Vagina (tissue), 2 donors: ENCODE measurements around the gene MAML1. TPM values are rescaled to one million over a fixed set of nuclear protein-coding genes. Genes with fewer than 3 reads are reported as not detected.

ENCODE experiments used
- DNase-seq, 2 donors: peaks; one replicate each; pipeline ENCODE4 v3.0.0-alpha.2; 2017; ENCODE audit errors: extremely low spot score in 2 of 2
- H3K27ac ChIP-seq: fragments of 200-600 bp; sonication (generic); one replicate; pipeline ENCODE4 v1.5.1; 2019
- H3K27me3 ChIP-seq: fragments of 200-600 bp; sonication (generic); one replicate; pipeline ENCODE4 v1.5.1; 2019
- H3K36me3 ChIP-seq, 2 donors: fragments of 200-600 bp; sonication (generic); one replicate each; pipeline ENCODE4 v1.5.1; 2017 to 2019
- H3K4me1 ChIP-seq: fragments of 200-600 bp; sonication (generic); one replicate; pipeline ENCODE4 v1.5.1; 2019
- H3K4me3 ChIP-seq, 2 donors: fragments of 200-600 bp; sonication (generic); 1 replicate in 1 of 2; 2 replicates in 1 of 2; pipeline ENCODE4 v1.5.1; 2016 to 2019
- H3K9me3 ChIP-seq: fragments of 200-600 bp; sonication (generic); one replicate; pipeline ENCODE4 v1.5.1; 2019
- CTCF ChIP-seq, 3 experiments: fragments of 450-650 bp in 2 of 3; fragments of 200-600 bp in 1 of 3; sonication (generic) in 1 of 3; IDR thresholded peaks; one replicate each; pipeline ENCODE4 v1.5.1; 2017 to 2019; ENCODE audit warnings: antibody characterized with exemption in 3 of 3, mild to moderate bottlenecking in 2 of 3, moderate library complexity in 2 of 3
- POLR2A ChIP-seq, 2 donors: fragments of 450-650 bp; IDR thresholded peaks; one replicate each; pipeline ENCODE4 v1.6.1; 2017; ENCODE audit warnings: antibody characterized with exemption in 2 of 2, mild to moderate bottlenecking in 2 of 2, moderate library complexity in 2 of 2
- POLR2AphosphoS5 ChIP-seq, 2 donors: sonication (generic); formaldehyde crosslinking; IDR thresholded peaks; one replicate each; pipeline ENCODE4 v1.9.0; 2017; ENCODE audit warnings: antibody characterized with exemption in 2 of 2, mild to moderate bottlenecking in 2 of 2, low read depth in 1 of 2; ENCODE audit not compliant: insufficient read depth in 1 of 2
- intact Hi-C: fragments of 100-400 bp; cut with DNase I; formaldehyde crosslinking; loops from one replicate; pipeline ENCODE4 v1.15.1; 2023
- total RNA-seq: library from RNA; depleted of rRNA; stranded (reverse); fragments of >200 nt; gene quantifications from one replicate; pipeline ENCODE4 v1.2.3, GENCODE V29; 2016

Gene MAML1
- total RNA-seq, 1 donor from 2014 or later = 25.3 TPM

DNA sequence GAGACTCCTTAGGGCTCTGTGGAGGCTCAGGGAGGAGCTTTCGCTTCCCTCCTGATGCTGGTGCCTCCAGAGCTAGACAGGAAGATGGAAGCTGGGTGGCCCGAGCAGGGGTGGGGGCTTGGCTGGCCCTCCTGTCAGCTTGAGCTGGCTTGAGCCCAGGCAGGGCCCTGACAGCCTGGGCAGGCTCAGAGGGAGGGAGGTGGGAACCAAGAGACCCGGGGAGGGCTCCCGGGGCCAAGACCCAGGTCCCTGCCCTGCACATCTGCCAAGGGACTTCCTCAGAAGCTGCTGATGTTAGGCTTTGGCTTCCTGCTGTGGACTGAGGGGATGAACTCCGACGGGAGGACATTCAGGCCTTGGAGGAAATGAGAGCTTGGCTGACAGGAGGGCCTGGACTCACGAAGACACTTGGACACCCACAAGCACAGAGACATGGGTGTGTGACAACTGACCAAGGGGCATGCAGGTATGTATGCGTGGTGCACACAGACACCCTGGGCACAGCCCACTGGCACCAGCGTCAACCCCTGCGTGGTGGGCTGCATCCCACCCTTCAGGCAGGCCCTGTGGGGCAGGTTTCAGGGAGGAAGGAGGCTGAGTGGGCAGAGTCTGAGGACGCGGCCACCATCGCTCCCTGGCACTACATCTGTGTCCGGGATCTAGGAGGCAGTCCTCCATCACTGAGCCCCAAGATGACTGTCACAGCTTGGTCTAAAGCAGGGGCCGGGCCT is 59.4 kb downstream of the MAML1 start:
- intact Hi-C loops = loop anchor here (10.0 kb wide), 1 partner anchor 107 kb away; the partner anchor contains the start of gene CBY3
- H3K4me1 ChIP-seq = peaks cover 41% of the 10 kb centered on the region
- H3K4me3 ChIP-seq = no peak overlapping the region
- H3K27me3 ChIP-seq = no peaks in the 10 kb centered on the region
- H3K9me3 ChIP-seq = no peaks in the 10 kb centered on the region
- no peaks in the 10 kb centered on the region for H3K36me3 ChIP-seq
- TF ChIP-seq POLR2A (IDR thresholded peaks at IDR 0.05) (no peak), CTCF (IDR thresholded peaks at IDR 0.05) (no peak), POLR2AphosphoS5 (IDR thresholded peaks at IDR 0.05; ENCODE audit: insufficient read depth in 1 of 2, low read depth in 1 of 2) (no peak)
- H3K27ac ChIP-seq = peak overlapping the region; percentile 94
- peak in 1 of 2 donors; percentile 93 for DNase-seq

DNA sequence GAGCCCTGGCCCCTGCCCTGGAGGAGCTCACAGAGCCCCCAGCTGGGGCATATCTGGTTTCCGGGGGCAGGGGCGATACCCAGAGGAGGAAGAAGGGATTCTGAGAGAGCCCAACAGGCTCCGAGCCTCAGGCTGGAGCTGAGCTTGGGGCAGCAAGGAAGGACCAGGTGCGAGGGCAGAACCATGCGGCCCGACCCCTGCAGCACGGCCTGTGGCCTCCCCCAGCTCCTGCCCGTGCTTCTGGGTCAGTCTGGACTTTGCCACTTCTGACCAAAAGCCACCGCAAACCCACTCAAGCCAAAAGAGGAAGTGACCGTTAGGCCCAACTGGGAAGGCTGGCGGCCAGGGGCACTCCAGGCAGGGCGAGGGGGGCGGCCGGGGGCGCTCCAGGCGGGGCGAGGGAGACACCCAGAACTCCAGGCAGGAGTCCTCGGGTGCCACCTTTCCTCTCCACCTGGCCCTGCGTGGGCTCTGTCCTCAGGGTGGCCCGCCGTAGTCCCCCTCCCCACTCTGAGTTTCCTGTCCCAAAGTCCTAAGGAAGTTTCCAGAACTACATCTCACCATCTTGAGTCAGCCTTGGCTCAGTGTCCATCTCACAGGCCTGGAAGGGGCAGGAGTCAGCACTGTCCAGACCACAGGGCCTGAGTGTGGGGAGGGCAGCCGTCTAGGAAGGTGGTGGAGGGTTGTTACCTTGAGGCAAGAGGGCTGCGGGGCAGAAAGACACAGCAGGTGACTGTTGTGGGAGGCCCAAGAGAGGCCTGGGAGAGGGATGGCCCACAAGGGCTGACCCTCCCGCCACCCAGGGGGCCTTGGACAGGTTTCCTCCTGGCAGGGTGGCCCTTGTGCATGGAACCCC is 60.2 kb downstream of the MAML1 start:
- H3K4me3 ChIP-seq = no peak overlapping the region
- peaks cover 45% of the 10 kb centered on the region for H3K4me1 ChIP-seq
- no peak for DNase-seq
- H3K27me3 ChIP-seq = no peaks in the 10 kb centered on the region
- peak overlapping the region; percentile 94 for H3K27ac ChIP-seq
- TF ChIP-seq CTCF (IDR thresholded peaks at IDR 0.05) = no peak
- H3K9me3 ChIP-seq = no peaks in the 10 kb centered on the region
- H3K36me3 ChIP-seq = peaks cover 0 to 8% of the 10 kb centered on the region in 2 donors
- intact Hi-C loops = loop anchor here (10.0 kb wide), 1 partner anchor 108 kb away; the partner anchor contains the start of gene CBY3

- Histone ChIP-seq H3K4me3 (peak within 1 kb of the TSS; percentile 24 to 55), H3K27ac (peak within 1 kb of the TSS; percentile 94), H3K36me3 (peaks cover 0 to 15% of the 10 kb centered on the region in 2 donors), H3K27me3 (no peaks in the 10 kb centered on the region), H3K9me3 (no peaks in the 10 kb centered on the region), H3K4me1 (peaks cover 45% of the 10 kb centered on the region)
- DNase-seq = peak in 1 of 2 donors; percentile 96
- TF ChIP-seq CTCF (IDR thresholded peaks at IDR 0.05) (no peak), POLR2AphosphoS5 (IDR thresholded peaks at IDR 0.05; ENCODE audit: insufficient read depth in 1 of 2, low read depth in 1 of 2) (peak; percentile 9 to 44), POLR2A (IDR thresholded peaks at IDR 0.05) (peak in 1 of 2 donors; percentile 7)
- intact Hi-C loops = loop anchor here (10.0 kb wide), 1 partner anchor 109 kb away; the partner anchor contains the start of gene CBY3
These were observed 61.0 kb downstream of the MAML1 start, which contains the start of gene LTC4S for GRCh38 chr5:179793468-179794139. Gene LTC4S (plus strand): TSS chr5:179793986. CDS start chr5:179794081, 95 bp downstream.

DNA sequence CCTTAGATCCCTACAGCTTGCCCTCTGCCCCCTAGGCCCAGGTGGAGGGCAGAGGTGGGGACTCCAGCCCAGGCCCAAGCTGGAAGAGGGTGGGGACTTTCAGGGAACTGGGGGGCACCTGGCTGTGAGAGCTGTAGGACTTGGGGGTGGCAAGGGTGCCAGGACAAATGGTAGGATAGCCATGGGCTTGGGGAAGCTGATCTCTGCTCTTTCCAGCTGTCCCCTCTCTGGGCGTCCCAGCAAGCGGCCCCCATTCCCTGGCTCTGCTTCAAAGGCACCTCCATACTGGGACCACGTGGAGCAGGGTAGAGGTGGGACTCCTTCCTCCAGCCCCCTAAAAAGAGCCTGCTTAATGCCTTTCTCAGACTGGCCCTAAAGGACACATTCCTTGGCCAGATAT is 61.5 kb downstream of the MAML1 start:
- Histone ChIP-seq H3K4me3 (peak overlapping the region; percentile 24 to 55), H3K36me3 (peaks cover 0 to 21% of the 10 kb centered on the region in 2 donors), H3K27ac (peak overlapping the region; percentile 94), H3K9me3 (no peaks in the 10 kb centered on the region), H3K27me3 (no peaks in the 10 kb centered on the region), H3K4me1 (peaks cover 45% of the 10 kb centered on the region)
- no peak for DNase-seq
- intact Hi-C loops = loop anchor here (10.0 kb wide), 1 partner anchor 109 kb away; the partner anchor contains the start of gene CBY3
- TF ChIP-seq CTCF (IDR thresholded peaks at IDR 0.05) (no peak), POLR2A (IDR thresholded peaks at IDR 0.05) (no peak), POLR2AphosphoS5 (IDR thresholded peaks at IDR 0.05; ENCODE audit: insufficient read depth in 1 of 2, low read depth in 1 of 2) (no peak)
